Gastroesophageal sphincter (tissue), 3 donors: ENCODE measurements around the gene KCNE1.

Experiments used
- CTCF ChIP-seq, 4 experiments: fragments of 200-600 bp in 2 of 4; fragments of 450-650 bp in 2 of 4; sonication (generic) in 1 of 4; IDR thresholded peaks; one replicate each; pipeline ENCODE4 v1.5.1; 2017 to 2019; ENCODE audit warnings: antibody characterized with exemption in 4 of 4, mild to moderate bottlenecking in 2 of 4, moderate library complexity in 2 of 4
- POLR2A ChIP-seq, 2 donors: fragments of 450-650 bp; IDR thresholded peaks; one replicate each; pipeline ENCODE4 v1.6.1; 2017; ENCODE audit warnings: antibody characterized with exemption in 2 of 2, mild to moderate bottlenecking in 2 of 2, moderate library complexity in 1 of 2

GRCh38 chr21:34498623-34499022 lies 13.4 kb downstream of the KCNE1 start:
- TF ChIP-seq CTCF (IDR thresholded peaks at IDR 0.05) (no peak), POLR2A (IDR thresholded peaks at IDR 0.05) (no peak)
